GM12878 (cell line): ENCODE results near the gene GCSAML. TPM values are rescaled to one million over a fixed set of nuclear protein-coding genes. Genes with fewer than 3 reads are reported as not detected.

Experiments
- ATAC-seq: fragments of 200-7000 bp; cut with Tn5 transposase; 3 replicates; pipeline ENCODE4 v1.9.1; 2020; ENCODE audit warnings: mild to moderate bottlenecking, moderate library complexity
- BruUV-seq: library from RNA; stranded (reverse); fragments of 400-500 nt; replicated peaks from 2 replicates; lab custom pipeline; 2021; lab: Mats Ljungman, UMichigan
- CTCF ChIA-PET: fragments of 300-600 bp; sonication (Branson Sonifier 250); formaldehyde crosslinking; extraction: SDS; loops from one replicate; lab custom pipeline; 2021; ENCODE audit warnings: inconsistent platforms; lab: Yijun Ruan, JAX
- POLR2A ChIA-PET: fragments of 350-600 bp; formaldehyde crosslinking; extraction: SDS; loops from one replicate; lab custom pipeline; 2021; ENCODE audit warnings: inconsistent platforms; lab: Charles Lee
- RAD21 ChIA-PET: fragments of 300-600 bp; sonication (Branson Sonifier 250); formaldehyde crosslinking; loops from one replicate; lab custom pipeline; 2023; ENCODE audit warnings: antibody characterized with exemption; ENCODE audit not compliant: unreplicated experiment; lab: Charles Lee
- SMC1A ChIA-PET: fragments of 300-600 bp; sonication (Branson Sonifier 250); formaldehyde crosslinking; loops from one replicate; lab custom pipeline; 2023; ENCODE audit not compliant: unreplicated experiment, uncharacterized antibody; lab: Charles Lee
- DNase-seq: peaks from one replicate; pipeline ENCODE4 v3.0.0-alpha.2; 2011; ENCODE audit warnings: low read depth, low spot score
- FAIRE-seq: peaks from 3 replicates; lab custom pipeline; 2011; peaks lifted over from hg19 to GRCh38; lab: Jason Lieb, UNC
- H2AFZ ChIP-seq: 2 replicates; pipeline ENCODE4 v1.6.0; 2011; ENCODE audit warnings: low read depth, low read length, control low read depth; ENCODE audit not compliant: control insufficient read depth
- H3K27ac ChIP-seq: 2 replicates; pipeline ENCODE4 v1.5.1; 2011; ENCODE audit warnings: control low read depth; ENCODE audit not compliant: control insufficient read depth, insufficient read depth
- H3K27me3 ChIP-seq, 2 experiments: replicated peaks in 1 of 2; 2 replicates each; pipeline versions ENCODE4 v1.6.0 to v1.6.1; 2011; ENCODE audit warnings: low read length in 1 of 2; ENCODE audit not compliant: control insufficient read depth in 2 of 2, insufficient read depth in 2 of 2
- H3K36me3 ChIP-seq, 2 experiments: 2 replicates each; pipeline ENCODE4 v1.5.1; 2011; ENCODE audit warnings: low read length in 1 of 2; ENCODE audit not compliant: control insufficient read depth in 2 of 2, insufficient read depth in 2 of 2
- H3K4me1 ChIP-seq: 2 replicates; pipeline ENCODE4 v1.6.1; 2011; ENCODE audit warnings: mild to moderate bottlenecking, low read length, moderate library complexity, mixed read lengths; ENCODE audit not compliant: control insufficient read depth, insufficient read depth
- H3K4me2 ChIP-seq: 2 replicates; pipeline ENCODE4 v1.6.0; 2011; ENCODE audit warnings: control low read depth; ENCODE audit not compliant: control insufficient read depth, insufficient read depth
- H3K4me3 ChIP-seq: fragments of 200-600 bp; sonication (generic); 2 replicates; pipeline ENCODE4 v1.5.1; 2016
- H3K79me2 ChIP-seq: 2 replicates; pipeline ENCODE4 v1.6.0; 2011; ENCODE audit warnings: low read length; ENCODE audit not compliant: control insufficient read depth, insufficient read depth
- H3K9ac ChIP-seq: 2 replicates; pipeline ENCODE4 v1.8.0; 2011; ENCODE audit warnings: low read length, control low read depth, mixed read lengths; ENCODE audit not compliant: control insufficient read depth, insufficient read depth
- H3K9me3 ChIP-seq: replicated peaks from 3 replicates; pipeline ENCODE4 v1.5.1; 2011; ENCODE audit warnings: mild to moderate bottlenecking, low read length; ENCODE audit not compliant: control insufficient read depth, insufficient read depth
- H4K20me1 ChIP-seq: 2 replicates; pipeline ENCODE4 v1.6.0; 2011; ENCODE audit not compliant: control insufficient read depth, insufficient read depth
- ATF7 ChIP-seq: fragments of 450-650 bp; IDR thresholded peaks from 2 replicates; pipeline ENCODE4 v1.6.1; 2016; ENCODE audit warnings: low read depth, mild to moderate bottlenecking
- BCL3 ChIP-seq: IDR thresholded peaks from 2 replicates; pipeline ENCODE4 v1.6.1; 2011; ENCODE audit warnings: borderline replicate concordance, low read depth, mild to moderate bottlenecking, moderate library complexity, low read length; ENCODE audit not compliant: insufficient read depth, poor library complexity, severe bottlenecking
- BCLAF1 ChIP-seq: fragments of 450-650 bp; IDR thresholded peaks from 2 replicates; pipeline ENCODE4 v1.6.1; 2017; ENCODE audit warnings: antibody characterized with exemption, mild to moderate bottlenecking, moderate library complexity
- CBX5 ChIP-seq: sonication (generic); IDR thresholded peaks from 2 replicates; pipeline ENCODE4 v1.6.1; 2016; ENCODE audit warnings: low read depth, moderate library complexity, mild to moderate bottlenecking, inconsistent platforms
- EP300 ChIP-seq, 2 experiments: fragments of 150-350 bp in 1 of 2; IDR thresholded peaks; 2 replicates each; pipeline ENCODE4 v1.6.1; 2011 to 2012; ENCODE audit warnings: low read depth in 2 of 2, low read length in 2 of 2, borderline replicate concordance in 1 of 2, improper control_type of control experiment in 1 of 2, inconsistent platforms in 1 of 2; ENCODE audit not compliant: control insufficient read depth in 1 of 2
- LARP7 ChIP-seq: fragments of 450-650 bp; IDR thresholded peaks from 2 replicates; pipeline ENCODE4 v1.6.1; 2017; ENCODE audit warnings: mild to moderate bottlenecking
- NR2C2 ChIP-seq: IDR thresholded peaks from 2 replicates; pipeline ENCODE4 v1.6.1; 2011; ENCODE audit warnings: borderline replicate concordance, low read depth; ENCODE audit not compliant: control insufficient read depth, insufficient read length
- NR2F1 ChIP-seq: fragments of 450-650 bp; conservative IDR thresholded peaks from 2 replicates; pipeline ENCODE4 v1.6.1; 2017; ENCODE audit warnings: mild to moderate bottlenecking
- SMAD1 ChIP-seq: fragments of 450-650 bp; IDR thresholded peaks from 2 replicates; pipeline ENCODE4 v1.6.1; 2018; ENCODE audit warnings: mild to moderate bottlenecking, low read depth; ENCODE audit not compliant: partially characterized antibody
- SPI1 ChIP-seq: IDR thresholded peaks from 2 replicates; pipeline ENCODE4 v1.6.1; 2011; ENCODE audit warnings: low read depth, mild to moderate bottlenecking, low read length, moderate library complexity, borderline replicate concordance; ENCODE audit not compliant: insufficient read depth
- SRF ChIP-seq, 2 experiments: IDR thresholded peaks; 2 replicates each; pipeline ENCODE4 v1.6.1; 2011; ENCODE audit warnings: low read depth in 2 of 2, low read length in 2 of 2, mild to moderate bottlenecking in 1 of 2, moderate library complexity in 1 of 2
- SUPT20H ChIP-seq: IDR thresholded peaks from 2 replicates; pipeline ENCODE4 v1.6.1; 2011; ENCODE audit warnings: low read depth, mild to moderate bottlenecking, low read length, moderate library complexity, borderline replicate concordance; ENCODE audit not compliant: control insufficient read depth
- SUZ12 ChIP-seq: fragments of 200-600 bp; sonication (generic); IDR thresholded peaks from one replicate; pipeline ENCODE4 v1.6.1; 2018; ENCODE audit warnings: antibody characterized with exemption, mild to moderate bottlenecking; ENCODE audit not compliant: unreplicated experiment
- TARDBP ChIP-seq: IDR thresholded peaks from 2 replicates; pipeline ENCODE4 v1.6.1; 2016; ENCODE audit warnings: borderline replicate concordance
- TCF7 ChIP-seq: IDR thresholded peaks from 2 replicates; pipeline ENCODE4 v1.6.1; 2014; ENCODE audit warnings: antibody characterized with exemption, borderline replicate concordance
- WGBS: methylation state at CpG from one replicate; pipeline ENCODE4 v1.1.6; 2016; ENCODE audit warnings: low lambda C conversion rate; ENCODE audit not compliant: insufficient replicate concordance, insufficient coverage; ENCODE audit errors: missing lambda C conversion rate; 5-methylcytosine and 5-hydroxymethylcytosine counted together
- in situ Hi-C: fragments of 300-500 bp; cut with MboI; formaldehyde crosslinking; loops from 9 replicates; pipeline ENCODE4 v1.14.3; 2018; ENCODE audit warnings: mixed read lengths
- intact Hi-C: fragments of 100-400 bp; cut with micrococcal nuclease; formaldehyde crosslinking; loops from one replicate; pipeline ENCODE4 v1.14.2; 2022; ENCODE audit not compliant: unreplicated experiment
- polyA plus RNA-seq, 11 experiments: library from polyadenylated mRNA; depleted of rRNA in 4 of 11; unstranded in 6 of 11; stranded (reverse) in 5 of 11; fragments of >200 nt; fragmentation: Nextera tagmentation in 4 of 11; fragmentation: Illumina TruSeq in 1 of 11; extraction: Ambion mirVana in 4 of 11; extraction: Trizol in 1 of 11; gene quantifications; 1 replicate in 1 of 11; 2 replicates in 10 of 11; pipeline versions ENCODE4 v1.2.1 to v1.2.3, GENCODE V29; 2011 to 2016; ENCODE audit warnings: inconsistent platforms in 2 of 11, missing spikeins in 2 of 11, low read depth in 1 of 11
- total RNA-seq, 4 experiments: library from RNA; depleted of rRNA in 3 of 4; stranded (reverse); fragments of >200 nt in 3 of 4; fragmentation: Illumina TruSeq in 1 of 4; extraction: Trizol in 1 of 4; gene quantifications; 2 replicates each; pipeline versions ENCODE4 v1.2.1 to v1.2.3, GENCODE V29; 2013 to 2021

The GCSAML gene
- total and polyA plus RNA-seq, 10 of the 15 experiments (the other 5 are each of a cell fraction or from before 2014, with no cell fraction given), result 0.03 TPM; not detected in 9

GRCh38 chr1:247538561-247538960 is 10.4 kb upstream of the GCSAML start:
- in situ Hi-C loops, result no loop called here
- CTCF ChIA-PET, result interaction anchor here (0.8 kb wide), 1 partner anchor 12 kb away, joined by 3 read pairs; no protein-coding TSS in a partner anchor
- Histone ChIP-seq H3K9me3 (no peaks in the 10 kb centered on the region), H3K4me1 (no peaks in the 10 kb centered on the region), H3K36me3 (no peaks in the 10 kb centered on the region), H3K9ac (no peak overlapping the region), H2AFZ (no peak overlapping the region)
- TF ChIP-seq SUPT20H (no peak), SMAD1 (no peak), ATF7 (no peak), SUZ12 (no peak), SRF (IDR thresholded peaks at IDR 0.05; ENCODE audit: low read depth in 2 of 2, low read length in 2 of 2) (no peak), BCL3 (no peak), NR2C2 (no peak), BCLAF1 (no peak), LARP7 (no peak), TARDBP (no peak), NR2F1 (no peak), CBX5 (no peak), TCF7 (no peak), EP300 (IDR thresholded peaks at IDR 0.05; ENCODE audit: borderline replicate concordance in 1 of 2, control insufficient read depth in 1 of 2, low read depth in 2 of 2, low read length in 2 of 2) (no peak), SPI1 (no peak)
- TF ChIP-seq, all 136 proteins: peak for 0
- 32% methylated on average over 5 of the region's 5 CpGs for WGBS
- DNase-seq (no peak), ATAC-seq (no peak), FAIRE-seq (no peak)
- BruUV-seq, result no TSS peak
- Histone ChIP-seq H4K20me1 (no peaks in the 10 kb centered on the region), H3K27ac (no peak overlapping the region), H3K4me2 (no peak overlapping the region), H3K4me3 (no peak overlapping the region), H3K79me2 (no peaks in the 10 kb centered on the region), H3K27me3 (no peaks in the 10 kb centered on the region)
- intact Hi-C loops, result no loop called here
- POLR2A ChIA-PET, result no interaction called here
- RAD21 ChIA-PET, result no interaction called here
- SMC1A ChIA-PET, result interaction anchor here (0.7 kb wide), 1 partner anchor 53 kb away, joined by 3 read pairs; no protein-coding TSS in a partner anchor
